Measurements from ENCODE around the gene SRD5A3.

The SRD5A3 gene

DNA sequence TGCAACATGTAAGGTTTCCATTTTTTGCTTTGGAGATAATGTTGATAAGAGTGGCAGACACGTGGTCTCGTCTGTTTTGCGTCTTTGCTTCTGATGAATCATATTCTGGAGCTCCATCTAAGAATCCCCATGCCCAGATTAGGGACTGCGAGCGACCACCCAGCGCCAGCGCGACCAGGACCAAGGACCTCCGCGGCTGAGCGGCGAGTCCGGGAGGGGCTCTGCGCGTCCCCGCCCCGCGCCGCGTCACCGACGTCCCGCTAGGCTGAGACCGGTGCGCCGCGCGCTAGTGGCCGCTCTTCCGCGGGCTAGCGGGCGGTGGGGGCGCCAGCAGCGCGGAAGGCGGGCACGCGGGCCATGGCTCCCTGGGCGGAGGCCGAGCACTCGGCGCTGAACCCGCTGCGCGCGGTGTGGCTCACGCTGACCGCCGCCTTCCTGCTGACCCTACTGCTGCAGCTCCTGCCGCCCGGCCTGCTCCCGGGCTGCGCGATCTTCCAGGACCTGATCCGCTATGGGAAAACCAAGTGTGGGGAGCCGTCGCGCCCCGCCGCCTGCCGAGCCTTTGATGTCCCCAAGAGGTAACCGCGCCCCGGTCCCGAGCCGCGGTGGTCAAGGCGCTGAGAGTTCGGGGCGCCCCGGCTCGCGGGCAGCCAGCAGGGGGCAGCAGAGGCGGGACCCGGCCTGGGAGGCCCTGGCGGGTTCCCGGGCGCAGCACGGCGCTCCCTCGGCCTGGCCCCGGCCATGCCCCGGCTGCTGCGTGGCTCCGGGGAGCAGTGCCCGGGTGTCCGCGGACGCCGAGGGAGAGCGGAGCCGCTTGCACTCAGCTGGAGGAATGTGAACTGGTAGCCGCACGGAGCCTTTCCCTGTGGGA, at the start of gene SRD5A3:
TSS of gene SRD5A3 (plus strand) at position 263 of the 871 bp plus-strand sequence. CDS start at position 358, 95 bp downstream.
- H3K9me3 ChIP-seq (ENCODE audit: control insufficient read depth in 5 of 5, low read length in 5 of 5): no peaks in the 10 kb centered on the region
- H3K36me3 ChIP-seq (ENCODE audit: control insufficient read depth in 5 of 5, insufficient read depth in 5 of 5, low read length in 5 of 5): no peaks in the 10 kb centered on the region
- H3K4me3 ChIP-seq (ENCODE audit: low read depth in 1 of 5, low read length in 5 of 5): peak within 1 kb of the TSS; percentile 72 to 86 (median 78)
- H3K9ac ChIP-seq (ENCODE audit: low read length in 5 of 5): peak within 1 kb of the TSS; percentile 82 to 91 (median 87)
- no peaks in the 10 kb centered on the region for H3K27me3 ChIP-seq (ENCODE audit: control insufficient read depth in 5 of 5, insufficient read depth in 4 of 5, low read length in 5 of 5)
- H3K27ac ChIP-seq (ENCODE audit: low read depth, low read length): peak within 1 kb of the TSS; percentile 95
- peaks cover 2 to 16% (median 13%) of the 10 kb centered on the region in 5 donors for H3K4me1 ChIP-seq (ENCODE audit: control insufficient read depth in 5 of 5, insufficient read depth in 5 of 5, low read length in 5 of 5)

DNA sequence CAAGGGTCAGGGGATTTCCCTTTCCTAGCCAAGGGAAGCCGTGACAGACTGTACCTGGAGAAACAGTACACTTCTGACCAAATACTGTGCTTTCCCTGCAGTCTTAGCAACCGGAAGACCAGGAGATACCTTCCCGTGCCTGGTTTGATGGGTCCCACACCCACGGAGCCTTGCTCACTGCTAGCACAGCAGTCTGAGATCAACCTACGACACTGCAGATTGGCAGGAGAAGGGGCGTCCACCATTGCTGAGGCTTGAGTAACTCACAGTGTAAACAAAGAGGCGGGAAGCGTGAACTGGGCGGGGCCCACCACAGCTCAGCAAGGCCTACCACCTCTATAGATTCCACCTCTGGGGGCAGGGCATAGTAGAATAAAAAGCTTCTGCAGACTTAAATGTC, 48.7 kb upstream of the SRD5A3 start:
- Histone ChIP-seq H3K9ac (ENCODE audit: low read length in 5 of 5) (no peak overlapping the region), H3K9me3 (ENCODE audit: control insufficient read depth in 5 of 5, low read length in 5 of 5) (no peaks in the 10 kb centered on the region), H3K27ac (ENCODE audit: low read depth, low read length) (no peak overlapping the region)

DNA sequence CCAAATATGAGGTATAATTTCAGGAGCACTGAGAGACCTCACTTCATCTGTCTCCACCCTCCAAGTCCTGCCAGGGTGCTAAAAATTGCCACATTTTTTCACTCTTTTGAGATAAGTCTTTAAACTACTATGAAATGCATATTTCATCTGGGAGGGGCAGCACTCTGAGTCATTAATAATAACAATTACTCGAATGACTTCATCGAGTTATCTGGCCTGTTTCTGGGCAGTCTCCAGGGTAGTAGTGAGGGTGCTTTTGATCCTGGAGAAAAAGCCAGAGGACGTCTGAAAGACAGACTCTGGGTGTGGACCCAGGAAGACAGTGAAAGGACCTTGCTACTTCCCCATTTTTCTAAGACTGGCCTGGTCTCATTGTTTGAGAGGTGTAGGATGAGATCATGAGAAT, 42.3 kb upstream of the SRD5A3 start:
- no peak overlapping the region for H3K9ac ChIP-seq (ENCODE audit: low read length in 5 of 5)
- no peaks in the 10 kb centered on the region for H3K9me3 ChIP-seq (ENCODE audit: control insufficient read depth in 5 of 5, low read length in 5 of 5)
- no peaks in the 10 kb centered on the region for H3K27me3 ChIP-seq (ENCODE audit: control insufficient read depth in 5 of 5, insufficient read depth in 4 of 5, low read length in 5 of 5)
- no peaks in the 10 kb centered on the region for H3K36me3 ChIP-seq (ENCODE audit: control insufficient read depth in 5 of 5, insufficient read depth in 5 of 5, low read length in 5 of 5)
- H3K4me1 ChIP-seq (ENCODE audit: control insufficient read depth in 5 of 5, insufficient read depth in 5 of 5, low read length in 5 of 5): no peaks in the 10 kb centered on the region
- H3K27ac ChIP-seq (ENCODE audit: low read depth, low read length): no peak overlapping the region
- no peak overlapping the region for H3K4me3 ChIP-seq (ENCODE audit: low read depth in 1 of 5, low read length in 5 of 5)

More for the DNA sequence above, 48.7 kb upstream of the SRD5A3 start:
- peaks cover 0 to 2% (median 0%) of the 10 kb centered on the region in 5 donors for H3K27me3 ChIP-seq (ENCODE audit: control insufficient read depth in 5 of 5, insufficient read depth in 4 of 5, low read length in 5 of 5)
- no peaks in the 10 kb centered on the region for H3K36me3 ChIP-seq (ENCODE audit: control insufficient read depth in 5 of 5, insufficient read depth in 5 of 5, low read length in 5 of 5)
- H3K4me3 ChIP-seq (ENCODE audit: low read depth in 1 of 5, low read length in 5 of 5): no peak overlapping the region
- no peaks in the 10 kb centered on the region for H3K4me1 ChIP-seq (ENCODE audit: control insufficient read depth in 5 of 5, insufficient read depth in 5 of 5, low read length in 5 of 5)

DNA sequence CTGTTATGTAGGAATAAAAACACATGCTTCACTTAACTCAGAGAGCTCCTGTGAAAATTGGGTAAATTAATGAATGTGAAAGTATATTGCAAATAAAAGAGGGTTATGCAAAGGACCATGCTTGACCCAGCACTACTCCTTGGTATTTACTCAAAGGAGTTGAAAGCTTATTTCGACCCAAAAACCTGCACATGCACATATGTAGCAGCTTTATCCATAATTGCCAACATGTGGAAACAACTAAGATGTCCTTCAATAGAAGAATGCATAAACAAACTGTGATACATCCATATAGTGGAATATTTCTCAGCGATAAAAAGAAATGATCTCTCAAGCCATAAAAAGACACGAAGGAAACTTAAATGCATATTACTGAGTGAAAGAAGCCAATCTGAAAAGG, 41.7 kb upstream of the SRD5A3 start:
- no peaks in the 10 kb centered on the region for H3K36me3 ChIP-seq (ENCODE audit: control insufficient read depth in 5 of 5, insufficient read depth in 5 of 5, low read length in 5 of 5)
- no peak overlapping the region for H3K4me3 ChIP-seq (ENCODE audit: low read depth in 1 of 5, low read length in 5 of 5)
- H3K27me3 ChIP-seq (ENCODE audit: control insufficient read depth in 5 of 5, insufficient read depth in 4 of 5, low read length in 5 of 5): no peaks in the 10 kb centered on the region
- H3K9ac ChIP-seq (ENCODE audit: low read length in 5 of 5): no peak overlapping the region
- no peak overlapping the region for H3K27ac ChIP-seq (ENCODE audit: low read depth, low read length)
- H3K4me1 ChIP-seq (ENCODE audit: control insufficient read depth in 5 of 5, insufficient read depth in 5 of 5, low read length in 5 of 5): no peaks in the 10 kb centered on the region
- no peaks in the 10 kb centered on the region for H3K9me3 ChIP-seq (ENCODE audit: control insufficient read depth in 5 of 5, low read length in 5 of 5)

DNA sequence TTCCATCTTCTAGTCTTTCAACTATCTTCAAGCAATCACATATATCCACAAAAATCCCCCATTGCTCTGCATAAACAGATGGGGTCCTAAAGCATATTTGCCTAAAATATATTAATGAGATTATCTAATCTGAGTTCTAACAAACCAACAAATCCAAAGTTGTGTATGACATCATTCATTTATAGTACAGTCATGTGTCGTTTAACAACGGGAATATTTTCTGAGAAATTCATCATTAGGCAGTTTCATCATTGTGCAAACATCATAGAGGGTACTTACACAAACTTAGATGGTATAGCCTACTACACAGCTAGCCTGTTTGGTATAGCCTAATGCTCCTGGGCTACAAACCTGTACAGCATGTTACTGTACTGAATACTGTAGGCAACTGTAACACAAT, 38.0 kb upstream of the SRD5A3 start:
- Histone ChIP-seq H3K4me1 (ENCODE audit: control insufficient read depth in 5 of 5, insufficient read depth in 5 of 5, low read length in 5 of 5) (no peaks in the 10 kb centered on the region), H3K9ac (ENCODE audit: low read length in 5 of 5) (no peak overlapping the region), H3K27me3 (ENCODE audit: control insufficient read depth in 5 of 5, insufficient read depth in 4 of 5, low read length in 5 of 5) (no peaks in the 10 kb centered on the region)

DNA sequence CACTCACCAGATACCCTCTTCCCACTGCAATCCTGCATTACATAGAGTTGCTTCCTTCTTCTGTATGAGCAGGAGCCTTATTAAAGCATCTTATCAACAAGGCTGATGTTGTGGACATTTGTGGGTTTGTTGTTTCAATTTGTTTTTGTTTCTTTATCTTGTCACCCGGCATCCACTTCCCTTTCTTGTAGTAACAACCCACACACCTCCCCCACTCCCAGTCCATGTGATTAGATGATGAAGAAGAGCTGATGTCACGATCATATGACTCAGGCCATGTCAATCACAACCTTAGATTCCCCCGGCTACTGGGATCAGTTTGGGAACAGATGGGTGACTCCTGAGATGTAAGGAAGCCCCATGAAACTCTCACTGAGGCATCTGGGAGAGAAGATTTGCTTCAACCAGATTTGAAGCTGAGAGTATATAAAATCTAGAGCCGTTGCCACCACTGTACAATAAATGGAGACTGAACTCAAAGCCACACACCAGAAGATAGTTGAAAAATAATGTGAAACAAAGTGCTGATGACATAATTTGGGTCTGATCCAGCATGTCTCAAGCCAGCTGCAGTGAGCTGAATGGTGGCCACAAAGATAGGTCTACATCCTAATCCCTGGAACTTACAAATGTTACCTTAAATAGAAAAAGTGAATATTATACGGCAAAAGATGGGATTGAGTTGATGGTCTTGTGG, 34.1 kb upstream of the SRD5A3 start:
- H3K36me3 ChIP-seq (ENCODE audit: control insufficient read depth in 5 of 5, insufficient read depth in 5 of 5, low read length in 5 of 5): no peaks in the 10 kb centered on the region
- H3K27ac ChIP-seq (ENCODE audit: low read depth, low read length): no peak overlapping the region
- no peak overlapping the region for H3K9ac ChIP-seq (ENCODE audit: low read length in 5 of 5)
- no peak overlapping the region for H3K4me3 ChIP-seq (ENCODE audit: low read depth in 1 of 5, low read length in 5 of 5)
- peaks cover 0 to 2% (median 0%) of the 10 kb centered on the region in 5 donors for H3K27me3 ChIP-seq (ENCODE audit: control insufficient read depth in 5 of 5, insufficient read depth in 4 of 5, low read length in 5 of 5)
- H3K4me1 ChIP-seq (ENCODE audit: control insufficient read depth in 5 of 5, insufficient read depth in 5 of 5, low read length in 5 of 5): peaks cover 0 to 6% (median 0%) of the 10 kb centered on the region in 5 donors
- H3K9me3 ChIP-seq (ENCODE audit: control insufficient read depth in 5 of 5, low read length in 5 of 5): no peaks in the 10 kb centered on the region

More for the DNA sequence above, 38.0 kb upstream of the SRD5A3 start:
- no peaks in the 10 kb centered on the region for H3K9me3 ChIP-seq (ENCODE audit: control insufficient read depth in 5 of 5, low read length in 5 of 5)
- H3K36me3 ChIP-seq (ENCODE audit: control insufficient read depth in 5 of 5, insufficient read depth in 5 of 5, low read length in 5 of 5): no peaks in the 10 kb centered on the region
- no peak overlapping the region for H3K27ac ChIP-seq (ENCODE audit: low read depth, low read length)
- H3K4me3 ChIP-seq (ENCODE audit: low read depth in 1 of 5, low read length in 5 of 5): no peak overlapping the region

DNA sequence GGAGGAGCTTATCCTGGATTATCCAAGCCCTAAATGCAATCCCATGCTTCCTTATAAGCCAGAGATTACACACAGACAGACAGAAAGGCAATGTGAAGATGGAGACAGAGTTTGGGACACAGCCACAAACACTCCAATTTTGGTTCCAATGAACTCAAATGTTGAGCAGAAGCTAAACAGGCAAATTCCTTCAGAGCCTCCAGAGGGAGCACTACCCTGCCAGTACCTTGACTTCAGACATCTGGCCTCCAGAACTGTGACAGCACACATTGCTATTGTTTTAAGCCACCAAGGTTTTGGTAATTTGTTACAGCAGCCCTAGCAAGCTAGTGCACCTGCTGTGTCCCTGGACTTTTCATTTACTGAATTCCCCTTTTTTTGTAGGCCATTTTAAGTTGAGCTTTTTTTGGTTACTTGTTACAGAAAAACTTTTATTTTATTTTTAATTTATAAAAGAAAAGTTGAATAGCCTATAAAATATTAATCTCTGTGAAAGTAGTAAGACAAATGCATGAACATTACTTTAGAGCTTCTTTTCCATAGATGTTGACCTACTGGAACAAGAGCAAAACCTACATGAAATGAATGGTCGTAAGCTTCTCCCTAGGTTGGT, 33.4 kb upstream of the SRD5A3 start:
- peaks cover 0 to 6% (median 0%) of the 10 kb centered on the region in 5 donors for H3K4me1 ChIP-seq (ENCODE audit: control insufficient read depth in 5 of 5, insufficient read depth in 5 of 5, low read length in 5 of 5)
- no peak overlapping the region for H3K27ac ChIP-seq (ENCODE audit: low read depth, low read length)
- H3K9ac ChIP-seq (ENCODE audit: low read length in 5 of 5): no peak overlapping the region
- H3K9me3 ChIP-seq (ENCODE audit: control insufficient read depth in 5 of 5, low read length in 5 of 5): no peaks in the 10 kb centered on the region
- no peaks in the 10 kb centered on the region for H3K36me3 ChIP-seq (ENCODE audit: control insufficient read depth in 5 of 5, insufficient read depth in 5 of 5, low read length in 5 of 5)
- H3K27me3 ChIP-seq (ENCODE audit: control insufficient read depth in 5 of 5, insufficient read depth in 4 of 5, low read length in 5 of 5): peaks cover 0 to 2% (median 0%) of the 10 kb centered on the region in 5 donors
- no peak overlapping the region for H3K4me3 ChIP-seq (ENCODE audit: low read depth in 1 of 5, low read length in 5 of 5)

DNA sequence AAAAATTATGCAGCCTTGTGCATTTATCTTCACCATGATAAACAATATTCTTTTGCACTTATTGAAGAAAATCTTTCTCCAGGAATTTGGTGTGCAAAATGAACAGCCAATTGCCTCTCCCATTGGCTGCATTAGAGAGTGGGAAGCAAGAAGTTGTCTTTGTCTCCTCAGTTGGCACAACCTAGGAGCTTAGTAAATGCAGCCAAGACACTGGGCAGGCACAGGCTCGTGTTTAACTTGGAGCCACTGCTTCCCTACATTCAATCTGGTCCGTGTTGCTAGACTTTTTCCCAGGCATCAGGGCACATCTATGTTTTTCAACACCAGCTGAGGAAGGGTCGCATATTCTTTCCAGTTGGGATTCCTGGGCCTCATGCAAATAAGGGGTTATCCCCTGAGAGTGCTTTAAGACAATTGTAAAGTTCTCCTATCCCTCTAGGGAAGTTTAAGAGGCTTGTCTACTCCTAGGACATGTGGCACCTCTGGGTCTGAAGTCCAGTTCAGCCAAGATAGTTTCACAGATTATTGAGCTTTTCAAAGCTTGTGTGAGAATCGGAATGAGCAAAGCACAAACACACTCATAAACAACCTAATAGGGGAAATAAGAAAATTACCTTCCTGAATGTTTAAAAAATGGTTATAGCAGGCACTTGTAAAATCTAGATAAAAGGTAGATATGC, 31.8 kb upstream of the SRD5A3 start:
- H3K27me3 ChIP-seq (ENCODE audit: control insufficient read depth in 5 of 5, insufficient read depth in 4 of 5, low read length in 5 of 5): peaks cover 0 to 2% (median 0%) of the 10 kb centered on the region in 5 donors

DNA sequence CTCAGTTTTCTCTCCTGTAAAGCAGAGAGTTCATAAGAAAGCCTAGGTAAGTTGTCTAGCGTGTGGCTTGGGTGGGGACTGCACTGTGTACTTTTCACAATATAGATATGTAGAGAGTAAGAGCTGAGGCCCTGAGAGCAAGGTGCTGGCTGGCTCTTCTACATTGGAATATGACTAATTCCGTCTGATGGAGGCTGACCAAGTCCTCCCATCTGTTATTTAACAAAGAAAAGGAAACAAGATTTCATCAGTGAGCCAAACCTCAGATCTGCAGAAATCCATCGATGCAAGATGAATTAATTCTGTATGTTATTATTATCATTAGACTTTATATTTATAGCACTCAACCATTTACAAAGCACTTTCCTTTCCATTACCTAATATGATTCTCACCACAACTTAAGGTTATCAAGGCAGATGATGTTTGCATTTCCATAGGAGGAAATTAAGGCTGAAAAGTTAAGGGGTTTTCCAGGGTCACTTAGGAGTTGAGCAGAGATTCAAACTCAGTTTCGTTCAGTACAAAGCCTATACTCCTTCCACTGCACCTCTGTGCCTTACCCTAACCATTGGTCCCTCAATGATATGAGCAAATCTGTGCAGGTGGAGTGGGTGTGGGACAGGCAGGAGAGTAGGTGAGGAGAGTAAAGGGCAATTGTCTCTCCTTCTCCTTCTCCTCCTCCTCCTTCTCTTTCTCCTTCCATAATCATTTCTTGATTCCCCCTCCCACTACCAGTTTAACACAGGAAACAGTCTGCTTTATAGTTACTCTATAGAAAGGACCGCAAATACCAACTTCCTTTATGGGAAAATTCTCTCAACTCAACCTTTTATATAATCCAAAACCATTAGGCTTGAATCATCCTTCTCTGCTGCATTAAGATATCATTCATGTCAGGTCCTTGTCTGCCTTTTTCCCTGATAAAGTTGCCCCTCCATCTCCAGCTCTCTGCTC, 27.6 kb upstream of the SRD5A3 start:
- no peak overlapping the region for H3K4me3 ChIP-seq (ENCODE audit: low read depth in 1 of 5, low read length in 5 of 5)
- H3K36me3 ChIP-seq (ENCODE audit: control insufficient read depth in 5 of 5, insufficient read depth in 5 of 5, low read length in 5 of 5): no peaks in the 10 kb centered on the region
- H3K27ac ChIP-seq (ENCODE audit: low read depth, low read length): no peak overlapping the region
- H3K27me3 ChIP-seq (ENCODE audit: control insufficient read depth in 5 of 5, insufficient read depth in 4 of 5, low read length in 5 of 5): peaks cover 0 to 2% (median 0%) of the 10 kb centered on the region in 5 donors
- H3K9me3 ChIP-seq (ENCODE audit: control insufficient read depth in 5 of 5, low read length in 5 of 5): no peaks in the 10 kb centered on the region
- H3K9ac ChIP-seq (ENCODE audit: low read length in 5 of 5): no peak overlapping the region
- peaks cover 0 to 16% (median 4%) of the 10 kb centered on the region in 5 donors for H3K4me1 ChIP-seq (ENCODE audit: control insufficient read depth in 5 of 5, insufficient read depth in 5 of 5, low read length in 5 of 5)

More for the DNA sequence above, 31.8 kb upstream of the SRD5A3 start:
- Histone ChIP-seq H3K27ac (ENCODE audit: low read depth, low read length) (no peak overlapping the region), H3K4me3 (ENCODE audit: low read depth in 1 of 5, low read length in 5 of 5) (no peak overlapping the region), H3K9me3 (ENCODE audit: control insufficient read depth in 5 of 5, low read length in 5 of 5) (no peaks in the 10 kb centered on the region), H3K9ac (ENCODE audit: low read length in 5 of 5) (no peak overlapping the region), H3K36me3 (ENCODE audit: control insufficient read depth in 5 of 5, insufficient read depth in 5 of 5, low read length in 5 of 5) (no peaks in the 10 kb centered on the region), H3K4me1 (ENCODE audit: control insufficient read depth in 5 of 5, insufficient read depth in 5 of 5, low read length in 5 of 5) (peaks cover 0 to 16% (median 4%) of the 10 kb centered on the region in 5 donors)

All from subcutaneous abdominal adipose tissue (tissue), 5 donors.